CD4-positive, alpha-beta memory T cell (primary cell): Measurements from ENCODE around the gene SPDYE4. TPM values are rescaled to one million over a fixed set of nuclear protein-coding genes. Genes with fewer than 3 reads are reported as not detected.

Experiments used
- CTCF ChIA-PET: fragments of 350-600 bp; sonication (Branson Sonifier 250); formaldehyde crosslinking; loops from one replicate; lab custom pipeline; 2021; ENCODE audit warnings: inconsistent platforms; ENCODE audit not compliant: partially characterized antibody; lab: Charles Lee
- POLR2A ChIA-PET: fragments of 350-600 bp; sonication (Branson Sonifier 250); formaldehyde crosslinking; loops from one replicate; lab custom pipeline; 2021; ENCODE audit not compliant: partially characterized antibody; lab: Charles Lee
- DNase-seq, 5 donors: peaks; one replicate each; pipeline versions ENCODE4 v3.0.0 to v3.0.0-alpha.2; 2020 to 2022; ENCODE audit warnings: mixed read lengths in 1 of 5
- H3K27ac ChIP-seq: one replicate; pipeline ENCODE4 v1.7.0; 2013; ENCODE audit warnings: low read depth, low read length
- H3K27me3 ChIP-seq: 2 replicates; pipeline ENCODE4 v1.7.0; 2013; ENCODE audit warnings: mild to moderate bottlenecking, low read length, moderate library complexity; ENCODE audit not compliant: insufficient read depth
- H3K36me3 ChIP-seq: 2 replicates; pipeline ENCODE4 v1.7.0; 2013; ENCODE audit warnings: mild to moderate bottlenecking, low read length, moderate library complexity; ENCODE audit not compliant: insufficient read depth
- H3K4me1 ChIP-seq: 2 replicates; pipeline ENCODE4 v1.7.0; 2013; ENCODE audit warnings: mild to moderate bottlenecking, low read length, moderate library complexity; ENCODE audit not compliant: insufficient read depth
- H3K4me3 ChIP-seq, 2 donors: one replicate each; pipeline ENCODE4 v1.7.0; 2013; ENCODE audit warnings: low read length in 2 of 2, mild to moderate bottlenecking in 1 of 2
- H3K9me3 ChIP-seq, 2 donors: one replicate each; pipeline ENCODE4 v1.7.0; 2013; ENCODE audit warnings: low read length in 2 of 2, control low read depth in 1 of 2; ENCODE audit not compliant: control insufficient read depth in 1 of 2
- H3K27ac Mint-ChIP-seq, 7 donors: one replicate each; pipeline ENCODE4 v1.8.0; 2020 to 2021; ENCODE audit warnings: mixed read lengths in 7 of 7, mild to moderate bottlenecking in 6 of 7, inconsistent platforms in 3 of 7, moderate library complexity in 3 of 7
- H3K27me3 Mint-ChIP-seq, 2 donors: one replicate each; pipeline ENCODE4 v1.8.0; 2020 to 2021; ENCODE audit warnings: mixed read lengths in 2 of 2
- H3K36me3 Mint-ChIP-seq, 2 donors: one replicate each; pipeline ENCODE4 v1.8.0; 2020 to 2021; ENCODE audit warnings: mixed read lengths in 2 of 2, inconsistent platforms in 1 of 2, mild to moderate bottlenecking in 1 of 2
- H3K4me1 Mint-ChIP-seq, 4 donors: one replicate each; pipeline ENCODE4 v1.8.0; 2020 to 2021; ENCODE audit warnings: mixed read lengths in 4 of 4, mild to moderate bottlenecking in 1 of 4
- H3K4me3 Mint-ChIP-seq, 8 donors: one replicate each; pipeline ENCODE4 v1.8.0; 2020 to 2021; ENCODE audit warnings: mixed read lengths in 8 of 8, mild to moderate bottlenecking in 7 of 8, moderate library complexity in 6 of 8, inconsistent platforms in 3 of 8
- H3K9me3 Mint-ChIP-seq, 8 donors: one replicate each; pipeline ENCODE4 v1.8.0; 2020 to 2021; ENCODE audit warnings: mixed read lengths in 8 of 8, mild to moderate bottlenecking in 5 of 8, inconsistent platforms in 3 of 8, moderate library complexity in 1 of 8
- intact Hi-C: fragments of 100-400 bp; cut with micrococcal nuclease; formaldehyde crosslinking; loops from one replicate; pipeline ENCODE4 v1.15.1; 2023
- polyA plus RNA-seq, 2 donors: library from polyadenylated mRNA; unstranded; fragments of 300-500 nt; fragmentation: Illumina TruSeq; gene quantifications; one replicate each; pipeline ENCODE4 v1.2.3, GENCODE V29; 2021
- total RNA-seq, 2 experiments: library from RNA; stranded (reverse); gene quantifications; one replicate each; pipeline ENCODE4 v1.2.3, GENCODE V29; 2021

SPDYE4 gene
- total and polyA plus RNA-seq, 4 experiments from 2014 or later = not detected

- POLR2A ChIA-PET = no interaction called here
Measured at GRCh38 chr17:8755590-8756255, 2.6 kb downstream of the SPDYE4 start.

GRCh38 chr17:8754890-8755289, 3.5 kb downstream of the SPDYE4 start:
- Histone ChIP-seq H3K36me3 (no peaks in the 10 kb centered on the region), H3K4me1 (no peaks in the 10 kb centered on the region), H3K9me3 (no peaks in the 10 kb centered on the region), H3K4me3 (no peak overlapping the region), H3K27me3 (no peaks in the 10 kb centered on the region), H3K27ac (no peak overlapping the region)
- Mint-ChIP-seq H3K4me3 (no peak overlapping the region), H3K27ac (no peak overlapping the region), H3K36me3 (no peaks in the 10 kb centered on the region), H3K9me3 (no peaks in the 10 kb centered on the region), H3K4me1 (no peaks in the 10 kb centered on the region), H3K27me3 (peaks cover 8 to 16% of the 10 kb centered on the region in 2 donors)
- ChIA-PET POLR2A (no interaction called here), CTCF (no interaction called here)
- DNase-seq = no peak
- intact Hi-C loops = loop anchor here (1.0 kb wide), 2 partner anchors 140 to 243 kb away; no protein-coding TSS in a partner anchor

More at GRCh38 chr17:8755590-8756255, 2.6 kb downstream of the SPDYE4 start:
- no peak for DNase-seq
- intact Hi-C loops = no loop called here
- Mint-ChIP-seq H3K4me3 (no peak overlapping the region), H3K36me3 (no peaks in the 10 kb centered on the region), H3K27me3 (peaks cover 8 to 16% of the 10 kb centered on the region in 2 donors), H3K4me1 (no peaks in the 10 kb centered on the region), H3K9me3 (no peaks in the 10 kb centered on the region), H3K27ac (no peak overlapping the region)
- H3K4me3 ChIP-seq = no peak overlapping the region
- H3K4me1 ChIP-seq = no peaks in the 10 kb centered on the region
- no peaks in the 10 kb centered on the region for H3K27me3 ChIP-seq
- no peaks in the 10 kb centered on the region for H3K9me3 ChIP-seq
- no peaks in the 10 kb centered on the region for H3K36me3 ChIP-seq
- H3K27ac ChIP-seq = no peak overlapping the region
- CTCF ChIA-PET = interaction anchor here (1.5 to 1.9 kb wide), 2 partner anchors 10 to 242 kb away, joined by 5 to 6 read pairs; no protein-coding TSS in a partner anchor

GRCh38 chr17:8753976-8754440, 4.3 kb downstream of the SPDYE4 start:
- no peaks in the 10 kb centered on the region for H3K9me3 Mint-ChIP-seq
- H3K27ac Mint-ChIP-seq = no peak overlapping the region
- H3K4me3 Mint-ChIP-seq = no peak overlapping the region
- no peak overlapping the region for H3K27ac ChIP-seq
- no peaks in the 10 kb centered on the region for H3K9me3 ChIP-seq
- no peaks in the 10 kb centered on the region for H3K36me3 ChIP-seq
- no peaks in the 10 kb centered on the region for H3K4me1 ChIP-seq
- H3K4me1 Mint-ChIP-seq = no peaks in the 10 kb centered on the region
- peaks cover 8 to 16% of the 10 kb centered on the region in 2 donors for H3K27me3 Mint-ChIP-seq
- H3K4me3 ChIP-seq = no peak overlapping the region
- ChIA-PET POLR2A (no interaction called here), CTCF (no interaction called here)
- H3K27me3 ChIP-seq = no peaks in the 10 kb centered on the region
- no peak for DNase-seq
- no peaks in the 10 kb centered on the region for H3K36me3 Mint-ChIP-seq
- intact Hi-C loops = loop anchor here (1.0 kb wide), 2 partner anchors 141 to 244 kb away; no protein-coding TSS in a partner anchor

GRCh38 chr17:8753136-8753975, 5.0 kb downstream of the SPDYE4 start:
- H3K36me3 Mint-ChIP-seq = no peaks in the 10 kb centered on the region
- DNase-seq = no peak
- intact Hi-C loops = no loop called here
- no peaks in the 10 kb centered on the region for H3K9me3 Mint-ChIP-seq
- Histone ChIP-seq H3K27ac (no peak overlapping the region), H3K4me1 (no peaks in the 10 kb centered on the region), H3K4me3 (no peak overlapping the region), H3K9me3 (no peaks in the 10 kb centered on the region), H3K36me3 (no peaks in the 10 kb centered on the region), H3K27me3 (no peaks in the 10 kb centered on the region)
- ChIA-PET POLR2A (no interaction called here), CTCF (interaction anchor here (1.1 kb wide), 1 partner anchor 245 kb away, joined by 4 read pairs; no protein-coding TSS in a partner anchor)
- no peak overlapping the region for H3K4me3 Mint-ChIP-seq
- peaks cover 0 to under 1% (median 0%) of the 10 kb centered on the region in 4 donors for H3K4me1 Mint-ChIP-seq
- H3K27me3 Mint-ChIP-seq = peaks cover 8 to 16% of the 10 kb centered on the region in 2 donors
- no peak overlapping the region for H3K27ac Mint-ChIP-seq

- H3K4me1 ChIP-seq = peaks cover 8% of the 10 kb centered on the region
- peaks cover 2 to 6% of the 10 kb centered on the region in 2 donors for H3K27me3 Mint-ChIP-seq
- intact Hi-C loops = loop anchor here (5.0 kb wide), 1 partner anchor 687 kb away; no protein-coding TSS in a partner anchor
- H3K4me3 Mint-ChIP-seq = no peak overlapping the region
- DNase-seq = no peak
- no peaks in the 10 kb centered on the region for H3K9me3 Mint-ChIP-seq
- no peaks in the 10 kb centered on the region for H3K9me3 ChIP-seq
- CTCF ChIA-PET = no interaction called here
- H3K36me3 ChIP-seq = no peaks in the 10 kb centered on the region
- H3K27ac Mint-ChIP-seq = peak overlapping the region in 2 of 7 donors; percentile 25 to 52
- H3K4me3 ChIP-seq = no peak overlapping the region
- H3K4me1 Mint-ChIP-seq = peaks cover 0 to 12% (median 5%) of the 10 kb centered on the region in 4 donors
- POLR2A ChIA-PET = no interaction called here
- no peak overlapping the region for H3K27ac ChIP-seq
- H3K27me3 ChIP-seq = no peaks in the 10 kb centered on the region
- H3K36me3 Mint-ChIP-seq = peaks cover 0 to 3% of the 10 kb centered on the region in 2 donors
Measured at GRCh38 chr17:8749616-8750015, 8.7 kb downstream of the SPDYE4 start.

GRCh38 chr17:8747742-8748141, 10.6 kb downstream of the SPDYE4 start:
- Mint-ChIP-seq H3K9me3 (peaks cover 0 to 2% (median 0%) of the 10 kb centered on the region in 8 donors), H3K27me3 (no peaks in the 10 kb centered on the region), H3K27ac (peak overlapping the region in 3 of 7 donors; percentile 38 to 71 (median 43)), H3K4me1 (peaks cover 5 to 19% (median 9%) of the 10 kb centered on the region in 4 donors), H3K4me3 (peak overlapping the region in 1 of 8 donors; percentile 7), H3K36me3 (peaks cover 0 to 3% of the 10 kb centered on the region in 2 donors)
- ChIA-PET POLR2A (interaction anchor here (2.6 kb wide), 1 partner anchor 338 kb away, joined by 6 read pairs; no protein-coding TSS in a partner anchor), CTCF (interaction anchor here (0.7 kb wide), 1 partner anchor 9 kb away, joined by 3 read pairs; no protein-coding TSS in a partner anchor)
- H3K4me3 ChIP-seq = no peak overlapping the region
- H3K4me1 ChIP-seq = peaks cover 10% of the 10 kb centered on the region
- no peak overlapping the region for H3K27ac ChIP-seq
- no peaks in the 10 kb centered on the region for H3K36me3 ChIP-seq
- H3K27me3 ChIP-seq = no peaks in the 10 kb centered on the region
- no peak for DNase-seq
- intact Hi-C loops = loop anchor here (5.0 kb wide), 1 partner anchor 685 kb away; no protein-coding TSS in a partner anchor
- no peaks in the 10 kb centered on the region for H3K9me3 ChIP-seq
